Activated CD8-positive, alpha-beta memory T cell treated with anti-CD3 and anti-CD28 coated beads, Interleukin-2, amount 50 U/mL, for 48 hours (primary cell): ENCODE measurements around the gene CCT7.

Experiments
- DNase-seq: peaks from one replicate; pipeline ENCODE4 v3.0.0-alpha.2; 2020

The CCT7 gene

GRCh38 chr2:73297151-73297559 is 63.0 kb downstream of the CCT7 start:
- no peak for DNase-seq

- no peak for DNase-seq
These were observed 63.5 kb downstream of the CCT7 start for GRCh38 chr2:73297586-73297985.

- no peak for DNase-seq
These were observed 66.8 kb downstream of the CCT7 start for GRCh38 chr2:73300926-73301325.

GRCh38 chr2:73301636-73302035 is 67.5 kb downstream of the CCT7 start:
- no peak for DNase-seq
